Measurements from ENCODE around the gene OXCT1.
"Not testable (repeated sequence)": the region's sequence is repeated elsewhere in the genome, so short reads cannot be mapped to it uniquely, and the experiment has no call there.

The OXCT1 gene

GRCh38 chr5:41821051-41821450, 49.2 kb downstream of the OXCT1 start:
- DNase-seq: no peak

GRCh38 chr5:41820150-41820549, 50.1 kb downstream of the OXCT1 start:
- no peak for DNase-seq

- no peak for DNase-seq
Measured at GRCh38 chr5:41817625-41818301, 52.5 kb downstream of the OXCT1 start.

- DNase-seq: no peak
Measured at GRCh38 chr5:41815663-41816229, 54.5 kb downstream of the OXCT1 start.

- DNase-seq: no peak
Measured at GRCh38 chr5:41815261-41815660, 55.0 kb downstream of the OXCT1 start.

GRCh38 chr5:41814306-41814705, 55.9 kb downstream of the OXCT1 start:
- not testable (repeated sequence) for DNase-seq

GRCh38 chr5:41812156-41812555, 58.1 kb downstream of the OXCT1 start:
- no peak for DNase-seq

- DNase-seq: no peak
Measured at GRCh38 chr5:41809128-41809527, 61.1 kb downstream of the OXCT1 start.

GRCh38 chr5:41808294-41808693, 61.9 kb downstream of the OXCT1 start:
- DNase-seq: no peak

- DNase-seq: no peak
Measured at GRCh38 chr5:41797662-41798061, 72.6 kb downstream of the OXCT1 start.

- no peak for DNase-seq
Measured at GRCh38 chr5:41796061-41796460, 74.2 kb downstream of the OXCT1 start.

- no peak for DNase-seq
Measured at GRCh38 chr5:41795125-41795524, 75.1 kb downstream of the OXCT1 start.

- no peak for DNase-seq
Measured at GRCh38 chr5:41794471-41794870, 75.8 kb downstream of the OXCT1 start.

- DNase-seq: no peak
Measured at GRCh38 chr5:41793141-41793770, 77.0 kb downstream of the OXCT1 start.

- no peak for DNase-seq
Measured at GRCh38 chr5:41790038-41790776, 80.0 kb downstream of the OXCT1 start.

- DNase-seq: no peak
Measured at GRCh38 chr5:41789434-41789833, 80.8 kb downstream of the OXCT1 start.

GRCh38 chr5:41788941-41789368, 81.3 kb downstream of the OXCT1 start:
- no peak for DNase-seq

GRCh38 chr5:41787265-41787664, 83.0 kb downstream of the OXCT1 start:
- DNase-seq: no peak

- DNase-seq: no peak
Measured at GRCh38 chr5:41785061-41785460, 85.2 kb downstream of the OXCT1 start.

- no peak for DNase-seq
Measured at GRCh38 chr5:41778410-41778809, 91.8 kb downstream of the OXCT1 start.

GRCh38 chr5:41776435-41776834, 93.8 kb downstream of the OXCT1 start:
- no peak for DNase-seq

- DNase-seq: no peak
Measured at GRCh38 chr5:41773799-41774198, 96.4 kb downstream of the OXCT1 start.

- DNase-seq: no peak
Measured at GRCh38 chr5:41772785-41773442, 97.3 kb downstream of the OXCT1 start.
